ENCODE data around the gene CDC6. TPM values are rescaled to one million over a fixed set of nuclear protein-coding genes. Genes with fewer than 3 reads are reported as not detected.

CDC6 gene
- total RNA-seq, 2 donors from 2014 or later: 5.5 to 9.0 TPM

Other genes starting within 250 kb of the CDC6 start
- gene MED24, start 233.5 kb upstream of the CDC6 start, total RNA-seq: 100 to 1,000 TPM in 1 of 2 donors, 10 to 100 TPM in 1; 63.4 to 108 TPM
- 10 to 100 TPM; 48.4 to 56.3 TPM for gene THRA, start 224.9 kb upstream of the CDC6 start, total RNA-seq
- 10 to 100 TPM; 16.9 to 19.8 TPM for gene NR1D1, start 187.3 kb upstream of the CDC6 start, total RNA-seq
- 10 to 100 TPM; 77.4 to 82.0 TPM for gene MSL1, start 165.9 kb upstream of the CDC6 start, total RNA-seq
- 10 to 100 TPM; 56.2 to 58.9 TPM for gene CASC3, start 147.3 kb upstream of the CDC6 start, total RNA-seq
- 100 to 1,000 TPM; 149 to 194 TPM for gene RAPGEFL1, start 110.4 kb upstream of the CDC6 start, total RNA-seq
- gene WIPF2, start 68.6 kb upstream of the CDC6 start, total RNA-seq: 10 to 100 TPM; 43.6 to 53.6 TPM
- gene RARA, start 21.3 kb downstream of the CDC6 start, total RNA-seq: 10 to 100 TPM; 37.2 to 56.4 TPM
- gene GJD3, start 76.9 kb downstream of the CDC6 start, total RNA-seq: under 1 TPM; 0.34 to 0.81 TPM
- 10 to 100 TPM; 10.9 to 30.3 TPM for gene TOP2A, start 130.0 kb downstream of the CDC6 start, total RNA-seq
- 100 to 1,000 TPM; 148 to 209 TPM for gene IGFBP4, start 155.6 kb downstream of the CDC6 start, total RNA-seq
- gene TNS4, start 213.7 kb downstream of the CDC6 start, total RNA-seq: 10 to 100 TPM in 1 of 2 donors, 1 to 10 TPM in 1; 2.5 to 10.5 TPM

Measured in left colon (tissue), 2 donors.